HepG2 (cell line): ENCODE measurements around the gene RNF10. TPM values are rescaled to one million over a fixed set of nuclear protein-coding genes. Genes with fewer than 3 reads are reported as not detected.

Source experiments
- ATM ChIP-seq: fragments of 450-650 bp; IDR thresholded peaks from 2 replicates; pipeline ENCODE4 v1.7.1; 2017; ENCODE audit warnings: mild to moderate bottlenecking, borderline replicate concordance
- CERS6 ChIP-seq: sonication (generic); formaldehyde crosslinking; IDR thresholded peaks from 2 replicates; pipeline ENCODE4 v1.5.0; 2020; ENCODE audit warnings: missing genetic modification reagents
- EHMT2 ChIP-seq: fragments of 200-600 bp; sonication (generic); IDR thresholded peaks from 2 replicates; pipeline ENCODE4 v1.7.0; 2017; ENCODE audit warnings: antibody characterized with exemption, low read depth, low read length, borderline replicate concordance
- FOXJ3 ChIP-seq: sonication (generic); formaldehyde crosslinking; IDR thresholded peaks from 2 replicates; pipeline ENCODE4 v1.4.0; 2020; ENCODE audit warnings: missing genetic modification reagents, mild to moderate bottlenecking, borderline replicate concordance
- HES4 ChIP-seq: sonication (generic); formaldehyde crosslinking; IDR thresholded peaks from 2 replicates; pipeline ENCODE4 v1.9.0; 2021; ENCODE audit warnings: mild to moderate bottlenecking, missing genetic modification reagents, borderline replicate concordance
- HIVEP1 ChIP-seq: sonication (generic); formaldehyde crosslinking; IDR thresholded peaks from 2 replicates; pipeline ENCODE4 v1.4.0; 2020; ENCODE audit warnings: mild to moderate bottlenecking, missing genetic modification reagents
- KDM1A ChIP-seq: IDR thresholded peaks from 2 replicates; pipeline ENCODE4 v1.6.1; 2016; ENCODE audit warnings: missing compliant biosample characterization
- KMT2A ChIP-seq: sonication (generic); formaldehyde crosslinking; IDR thresholded peaks from 2 replicates; pipeline ENCODE4 v1.4.0; 2020; ENCODE audit warnings: missing genetic modification reagents
- MYPOP ChIP-seq: sonication (generic); formaldehyde crosslinking; IDR thresholded peaks from 2 replicates; pipeline ENCODE4 v1.8.1; 2023; ENCODE audit warnings: mild to moderate bottlenecking, moderate library complexity, missing genetic modification reagents
- PPARG ChIP-seq: conservative IDR thresholded peaks from 2 replicates; pipeline ENCODE4 v1.6.1; 2016; ENCODE audit warnings: missing biosample characterization, missing genetic modification reagents
- SNAI1 ChIP-seq: sonication (generic); formaldehyde crosslinking; IDR thresholded peaks from 2 replicates; pipeline ENCODE4 v1.5.0; 2020; ENCODE audit warnings: mild to moderate bottlenecking, missing genetic modification reagents, borderline replicate concordance
- STAT5B ChIP-seq: sonication (generic); formaldehyde crosslinking; IDR thresholded peaks from 2 replicates; pipeline ENCODE4 v1.4.0; 2020; ENCODE audit warnings: missing genetic modification reagents
- WIZ ChIP-seq: sonication (generic); formaldehyde crosslinking; IDR thresholded peaks from 2 replicates; pipeline ENCODE4 v1.5.1; 2020; ENCODE audit warnings: mild to moderate bottlenecking, missing genetic modification reagents
- ZBTB7A ChIP-seq: sonication (generic); formaldehyde crosslinking; IDR thresholded peaks from 2 replicates; pipeline ENCODE4 v1.8.0; 2022; ENCODE audit warnings: mild to moderate bottlenecking, missing genetic modification reagents
- ZNF12 ChIP-seq: sonication (generic); formaldehyde crosslinking; IDR thresholded peaks from 2 replicates; pipeline ENCODE4 v1.5.0; 2020; ENCODE audit warnings: missing genetic modification reagents
- ZNF180 ChIP-seq: sonication (generic); formaldehyde crosslinking; IDR thresholded peaks from 2 replicates; pipeline ENCODE4 v1.4.0; 2020; ENCODE audit warnings: low read depth, missing genetic modification reagents, borderline replicate concordance
- ZNF232 ChIP-seq: sonication (generic); formaldehyde crosslinking; IDR thresholded peaks from 2 replicates; pipeline ENCODE4 v1.4.0; 2020; ENCODE audit warnings: missing genetic modification reagents, borderline replicate concordance
- ZNF274 ChIP-seq: sonication (generic); formaldehyde crosslinking; IDR thresholded peaks from 2 replicates; pipeline ENCODE4 v1.5.1; 2020; ENCODE audit warnings: mild to moderate bottlenecking, missing genetic modification reagents
- ZNF749 ChIP-seq: sonication (generic); formaldehyde crosslinking; IDR thresholded peaks from 2 replicates; pipeline ENCODE4 v1.8.0; 2022; ENCODE audit warnings: mild to moderate bottlenecking, missing genetic modification reagents, moderate library complexity, borderline replicate concordance
- ZNF816 ChIP-seq: sonication (generic); formaldehyde crosslinking; IDR thresholded peaks from 2 replicates; pipeline ENCODE4 v1.8.0; 2022; ENCODE audit warnings: missing genetic modification reagents, mild to moderate bottlenecking, borderline replicate concordance
- polyA plus RNA-seq, 8 experiments: library from polyadenylated mRNA; depleted of rRNA in 3 of 8; stranded (reverse) in 7 of 8; unstranded in 1 of 8; fragments of >200 nt; fragmentation: Illumina TruSeq in 4 of 8; extraction: Trizol in 4 of 8; gene quantifications; 2 replicates each; pipeline versions ENCODE4 v1.2.1 to v1.2.3, GENCODE V29; 2011 to 2016; ENCODE audit warnings: low read depth in 4 of 8, missing spikeins in 1 of 8, mixed read lengths in 1 of 8; ENCODE audit not compliant: insufficient read depth in 1 of 8
- total RNA-seq, 5 experiments: library from RNA; depleted of rRNA; stranded (reverse); fragments of >200 nt; fragmentation: Illumina TruSeq; extraction: Trizol; gene quantifications; 2 replicates each; pipeline ENCODE4 v1.2.3, GENCODE V29; 2016; ENCODE audit warnings: low read depth in 1 of 5
- TF ChIP-seq, protein P1 (sequence below): IDR thresholded peaks from 2 replicates; pipeline ENCODE4 v1.6.1; 2016; ENCODE audit warnings: low read depth, control low read depth
- TF ChIP-seq, protein P2 (sequence below): sonication (generic); formaldehyde crosslinking; IDR thresholded peaks from 2 replicates; pipeline ENCODE4 v1.5.1; 2020; ENCODE audit warnings: missing genetic modification reagents, mild to moderate bottlenecking, borderline replicate concordance
- TF ChIP-seq, protein P3 (sequence below): sonication (generic); formaldehyde crosslinking; IDR thresholded peaks from 2 replicates; pipeline ENCODE4 v1.5.0; 2020; ENCODE audit warnings: mild to moderate bottlenecking, missing genetic modification reagents, moderate library complexity

The RNF10 gene
- total and polyA plus RNA-seq, 2 of the 13 experiments (the other 11 are each of a cell fraction or from before 2014, with no cell fraction given) = 62.5 to 88.0 TPM

DNA sequence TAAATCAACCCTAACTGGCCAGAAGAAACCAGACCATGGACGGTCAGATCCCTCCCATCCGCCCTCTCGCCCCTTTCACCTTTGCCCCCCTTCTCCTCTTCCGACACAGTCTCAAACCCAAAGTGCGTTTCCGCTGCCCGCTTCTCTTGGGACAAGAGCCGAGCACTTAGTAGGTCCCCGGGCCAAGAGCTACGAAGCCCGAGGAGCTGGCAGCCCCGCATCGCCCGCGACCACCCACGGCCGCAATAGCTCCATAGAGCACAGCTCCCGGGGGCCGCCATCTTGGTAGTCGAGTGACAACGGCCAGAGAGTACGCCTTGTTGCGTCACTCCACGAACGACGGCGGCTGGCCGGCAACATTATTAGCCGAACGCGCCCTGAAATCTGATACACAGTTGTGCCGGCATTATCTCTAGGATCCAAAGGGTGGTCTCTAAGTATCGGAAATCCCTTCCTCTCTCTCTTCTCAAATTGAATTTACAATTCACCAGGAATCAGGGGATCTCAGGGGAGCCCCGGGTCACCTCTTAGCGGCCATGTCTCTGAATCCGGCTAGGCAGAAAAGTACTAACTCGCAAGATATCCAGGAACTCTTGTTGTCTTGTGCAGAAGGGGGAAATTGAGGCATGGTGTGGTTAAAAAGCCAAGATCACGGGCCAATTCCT, 5.2 kb upstream of the RNF10 start, which contains the start of gene COQ5 (continued):
- TF ChIP-seq MYPOP (CRISPR knock-in tag) (no peak), SNAI1 (CRISPR knock-in tag) (no peak), ZBTB7A (CRISPR knock-in tag) (peak; percentile 70; the same call in 1 of the 2 replicates), HIVEP1 (CRISPR knock-in tag) (no peak), KMT2A (peak; percentile 75), ZNF274 (CRISPR knock-in tag) (no peak), ZNF816 (CRISPR knock-in tag) (0 out of 2 replicates have a peak, but pooled peaks have one; percentile 62), EHMT2 (no peak), FOXJ3 (CRISPR knock-in tag) (peak; percentile 57; the same call in 1 of the 2 replicates), ZNF180 (CRISPR knock-in tag) (no peak), ZNF232 (CRISPR knock-in tag) (peak; percentile 89; the same call in 1 of the 2 replicates), ZNF749 (peak; percentile 32; the same call in 1 of the 2 replicates), STAT5B (no peak), KDM1A (CRISPR knock-in tag) (no peak), ZNF12 (CRISPR knock-in tag) (no peak), WIZ (CRISPR knock-in tag) (peak; percentile 87; the same call in 1 of the 2 replicates), CERS6 (CRISPR knock-in tag) (no peak), ATM (no peak), PPARG (CRISPR knock-in tag) (peak; percentile 98), HES4 (CRISPR knock-in tag) (no peak)
- TF ChIP-seq, protein P1, sequence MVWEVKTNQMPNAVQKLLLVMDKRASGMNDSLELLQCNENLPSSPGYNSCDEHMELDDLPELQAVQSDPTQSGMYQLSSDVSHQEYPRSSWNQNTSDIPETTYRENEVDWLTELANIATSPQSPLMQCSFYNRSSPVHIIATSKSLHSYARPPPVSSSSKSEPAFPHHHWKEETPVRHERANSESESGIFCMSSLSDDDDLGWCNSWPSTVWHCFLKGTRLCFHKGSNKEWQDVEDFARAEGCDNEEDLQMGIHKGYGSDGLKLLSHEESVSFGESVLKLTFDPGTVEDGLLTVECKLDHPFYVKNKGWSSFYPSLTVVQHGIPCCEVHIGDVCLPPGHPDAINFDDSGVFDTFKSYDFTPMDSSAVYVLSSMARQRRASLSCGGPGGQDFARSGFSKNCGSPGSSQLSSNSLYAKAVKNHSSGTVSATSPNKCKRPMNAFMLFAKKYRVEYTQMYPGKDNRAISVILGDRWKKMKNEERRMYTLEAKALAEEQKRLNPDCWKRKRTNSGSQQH = peak; percentile 94
- TF ChIP-seq, protein P2, sequence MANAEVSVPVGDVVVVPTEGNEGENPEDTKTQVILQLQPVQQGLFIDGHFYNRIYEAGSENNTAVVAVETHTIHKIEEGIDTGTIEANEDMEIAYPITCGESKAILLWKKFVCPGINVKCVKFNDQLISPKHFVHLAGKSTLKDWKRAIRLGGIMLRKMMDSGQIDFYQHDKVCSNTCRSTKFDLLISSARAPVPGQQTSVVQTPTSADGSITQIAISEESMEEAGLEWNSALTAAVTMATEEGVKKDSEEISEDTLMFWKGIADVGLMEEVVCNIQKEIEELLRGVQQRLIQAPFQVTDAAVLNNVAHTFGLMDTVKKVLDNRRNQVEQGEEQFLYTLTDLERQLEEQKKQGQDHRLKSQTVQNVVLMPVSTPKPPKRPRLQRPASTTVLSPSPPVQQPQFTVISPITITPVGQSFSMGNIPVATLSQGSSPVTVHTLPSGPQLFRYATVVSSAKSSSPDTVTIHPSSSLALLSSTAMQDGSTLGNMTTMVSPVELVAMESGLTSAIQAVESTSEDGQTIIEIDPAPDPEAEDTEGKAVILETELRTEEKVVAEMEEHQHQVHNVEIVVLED (CRISPR knock-in tag) = peak; percentile 85
- TF ChIP-seq, protein P3, sequence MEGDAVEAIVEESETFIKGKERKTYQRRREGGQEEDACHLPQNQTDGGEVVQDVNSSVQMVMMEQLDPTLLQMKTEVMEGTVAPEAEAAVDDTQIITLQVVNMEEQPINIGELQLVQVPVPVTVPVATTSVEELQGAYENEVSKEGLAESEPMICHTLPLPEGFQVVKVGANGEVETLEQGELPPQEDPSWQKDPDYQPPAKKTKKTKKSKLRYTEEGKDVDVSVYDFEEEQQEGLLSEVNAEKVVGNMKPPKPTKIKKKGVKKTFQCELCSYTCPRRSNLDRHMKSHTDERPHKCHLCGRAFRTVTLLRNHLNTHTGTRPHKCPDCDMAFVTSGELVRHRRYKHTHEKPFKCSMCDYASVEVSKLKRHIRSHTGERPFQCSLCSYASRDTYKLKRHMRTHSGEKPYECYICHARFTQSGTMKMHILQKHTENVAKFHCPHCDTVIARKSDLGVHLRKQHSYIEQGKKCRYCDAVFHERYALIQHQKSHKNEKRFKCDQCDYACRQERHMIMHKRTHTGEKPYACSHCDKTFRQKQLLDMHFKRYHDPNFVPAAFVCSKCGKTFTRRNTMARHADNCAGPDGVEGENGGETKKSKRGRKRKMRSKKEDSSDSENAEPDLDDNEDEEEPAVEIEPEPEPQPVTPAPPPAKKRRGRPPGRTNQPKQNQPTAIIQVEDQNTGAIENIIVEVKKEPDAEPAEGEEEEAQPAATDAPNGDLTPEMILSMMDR (CRISPR knock-in tag) = 0 out of 2 replicates have a peak, but pooled peaks have one; percentile 5
